Amygdala (tissue), 56 donors: ENCODE measurements around the gene WDR37.

Experiments
- DNase-seq, 56 donors: peaks; one replicate each; lab custom pipeline; 2025; lab: John Stamatoyannopoulos, UW

WDR37 gene

GRCh38 chr10:1122349-1122748, 66.2 kb downstream of the WDR37 start:
- DNase-seq = no peak

DNA sequence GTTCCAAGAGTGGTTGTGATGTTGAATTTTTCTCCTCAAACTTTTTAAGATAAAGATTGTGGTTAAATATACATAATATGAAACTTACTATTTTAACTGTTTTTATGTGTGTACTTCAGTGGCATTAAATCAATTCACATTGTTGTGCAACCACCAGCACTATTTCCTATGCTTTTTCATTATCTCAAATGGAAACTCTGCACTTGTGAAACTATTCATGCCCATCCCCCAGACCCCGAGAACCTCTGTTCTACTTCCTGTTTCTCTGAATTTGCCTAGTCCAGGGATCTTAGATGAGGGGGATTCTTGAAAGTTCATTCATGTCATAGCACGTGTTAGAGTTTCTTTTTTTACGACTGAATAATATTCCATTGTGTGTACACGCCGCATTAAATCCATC, 67.0 kb downstream of the WDR37 start:
- no peak for DNase-seq

DNA sequence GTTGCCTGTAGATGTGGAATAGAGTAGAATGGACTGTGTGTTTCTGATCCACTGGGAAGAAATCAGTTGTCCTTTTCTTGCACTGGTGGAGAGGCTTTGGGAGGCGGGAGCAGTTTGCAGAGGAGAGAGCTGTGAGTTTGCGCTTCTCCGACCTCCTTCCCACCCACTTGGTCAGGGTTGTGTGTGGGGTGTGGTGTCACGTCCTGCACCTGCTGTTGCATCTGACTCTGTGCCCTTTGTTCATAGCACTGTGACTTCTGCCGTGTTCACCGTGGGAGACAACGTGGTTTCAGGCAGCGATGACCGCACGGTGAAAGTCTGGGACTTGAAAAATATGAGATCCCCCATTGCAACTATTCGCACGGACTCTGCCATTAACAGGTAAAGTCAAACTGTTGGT, 67.8 kb downstream of the WDR37 start:
- DNase-seq = no peak

GRCh38 chr10:1124796-1125195, 68.6 kb downstream of the WDR37 start:
- DNase-seq = no peak

GRCh38 chr10:1126461-1126860, 70.3 kb downstream of the WDR37 start:
- no peak for DNase-seq

GRCh38 chr10:1127629-1128028, 71.4 kb downstream of the WDR37 start:
- no peak for DNase-seq

- DNase-seq = no peak
These were observed 71.9 kb downstream of the WDR37 start for GRCh38 chr10:1128115-1128514.

DNA sequence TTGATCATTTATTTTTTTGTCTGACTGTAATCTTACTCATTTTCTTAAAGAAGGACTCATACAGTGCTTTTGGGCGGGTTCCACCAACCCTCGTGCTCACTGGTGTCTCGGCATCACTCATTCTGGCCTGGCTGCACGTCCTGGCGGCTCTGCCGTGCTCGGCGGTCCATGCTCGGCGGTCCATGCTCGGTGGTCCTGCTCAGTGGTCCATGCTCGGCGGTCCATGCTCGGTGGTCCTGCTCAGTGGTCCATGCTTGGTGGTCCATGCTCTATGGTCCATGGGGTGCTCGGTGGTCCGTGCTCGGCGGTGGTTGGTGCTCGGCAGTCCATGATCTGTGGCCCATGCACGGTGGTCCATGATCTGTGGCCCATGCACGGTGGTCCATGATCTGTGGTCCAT, 72.5 kb downstream of the WDR37 start:
- DNase-seq = no peak

- DNase-seq = no peak
These were observed 74.0 kb downstream of the WDR37 start for GRCh38 chr10:1130226-1130625.

DNA sequence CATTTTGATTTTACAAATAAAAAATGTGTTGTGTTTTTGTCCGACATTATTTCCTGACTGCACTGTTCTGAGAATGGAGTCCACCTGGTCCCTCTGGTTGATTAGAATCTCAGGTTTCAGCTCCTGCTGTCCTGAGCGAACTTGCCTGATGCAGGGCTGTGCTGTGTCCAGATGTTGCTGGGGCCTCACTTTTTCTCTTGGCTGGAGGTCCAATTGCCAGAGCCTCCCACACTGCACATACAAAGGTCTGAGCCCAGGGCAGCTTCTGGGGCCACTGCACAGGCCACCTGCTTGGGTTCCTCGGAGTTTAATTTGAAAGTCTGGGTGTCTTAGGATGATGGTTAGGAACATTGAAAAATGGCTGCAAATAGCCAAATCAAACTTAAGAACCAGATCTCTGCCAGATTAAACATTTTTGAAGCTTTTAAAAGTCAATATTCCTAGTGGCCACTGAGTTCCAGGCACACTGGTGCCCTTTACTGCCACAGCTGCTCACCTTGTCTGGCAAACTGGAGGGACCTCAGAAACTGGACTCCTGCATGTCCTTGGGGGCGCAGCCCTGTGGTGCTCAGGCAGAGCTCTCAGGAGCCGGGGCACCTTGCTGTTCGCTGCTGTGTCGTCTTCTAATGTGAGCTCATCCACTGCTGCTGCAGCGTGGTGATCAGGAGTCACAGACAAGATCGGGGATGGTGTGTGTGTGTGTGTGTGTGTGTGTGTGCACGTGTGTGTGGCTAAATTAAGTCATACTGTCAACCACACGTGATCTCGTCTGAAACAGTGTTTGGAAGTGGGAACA, 75.0 kb downstream of the WDR37 start:
- no peak for DNase-seq

DNA sequence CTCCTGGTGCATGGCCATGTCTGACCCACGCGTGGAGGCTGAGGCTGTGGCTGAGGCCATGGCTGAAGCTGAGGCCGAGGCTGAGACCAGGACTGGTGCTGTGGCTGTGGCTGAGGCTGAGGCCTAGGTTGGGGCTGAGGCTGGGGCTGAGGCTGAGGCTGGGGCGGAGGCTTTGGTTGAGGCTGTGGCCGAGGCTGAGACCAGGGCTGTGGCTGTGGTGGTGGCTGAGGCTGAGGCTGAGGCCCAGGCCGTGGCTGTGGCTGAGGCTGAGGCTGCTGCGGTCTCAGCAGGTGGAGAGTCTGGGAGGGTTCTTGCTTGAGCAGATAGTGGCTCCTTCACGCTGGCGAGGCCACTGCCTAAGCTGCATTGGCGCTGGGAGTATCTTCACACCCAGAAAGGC, 76.4 kb downstream of the WDR37 start:
- DNase-seq = no peak

GRCh38 chr10:1133495-1134045, 77.4 kb downstream of the WDR37 start:
- no peak for DNase-seq

DNA sequence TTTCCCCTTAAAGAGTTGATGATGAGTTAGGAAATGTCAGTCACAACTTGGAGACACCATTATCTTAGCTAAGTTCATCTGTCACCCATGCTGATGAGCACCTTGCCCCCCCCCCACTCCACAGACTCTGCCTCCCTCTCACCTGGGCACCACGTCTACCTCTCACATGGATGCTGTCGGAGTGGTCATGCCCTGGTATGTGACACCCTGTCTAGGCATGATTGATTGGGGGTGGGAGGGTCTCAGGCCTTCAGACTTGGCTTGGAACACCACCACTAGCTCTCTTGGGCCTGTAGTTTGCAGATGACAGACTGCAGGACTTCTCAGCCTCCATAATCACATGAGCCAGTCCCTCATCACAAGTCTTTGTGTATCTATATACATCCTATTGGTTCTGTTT, 78.0 kb downstream of the WDR37 start:
- no peak for DNase-seq

DNA sequence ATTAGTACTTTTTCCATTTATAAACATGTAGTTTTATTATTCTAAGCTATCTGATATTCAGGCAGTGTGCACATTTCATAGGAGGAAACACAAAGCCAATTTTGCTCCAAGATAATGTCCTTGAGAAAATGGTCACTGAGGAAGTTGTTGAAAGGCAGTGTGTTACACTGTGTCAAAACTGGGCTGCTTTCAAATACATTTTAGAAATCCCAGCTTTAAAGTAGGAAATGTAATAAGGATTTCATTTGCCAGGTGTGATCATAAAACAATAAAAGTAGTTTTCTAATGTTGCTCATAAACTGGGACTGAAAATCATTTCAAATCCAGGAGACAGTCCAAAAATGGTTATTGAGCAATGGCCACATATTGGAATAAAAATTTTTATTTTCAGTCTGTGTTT, 80.1 kb downstream of the WDR37 start:
- no peak for DNase-seq

DNA sequence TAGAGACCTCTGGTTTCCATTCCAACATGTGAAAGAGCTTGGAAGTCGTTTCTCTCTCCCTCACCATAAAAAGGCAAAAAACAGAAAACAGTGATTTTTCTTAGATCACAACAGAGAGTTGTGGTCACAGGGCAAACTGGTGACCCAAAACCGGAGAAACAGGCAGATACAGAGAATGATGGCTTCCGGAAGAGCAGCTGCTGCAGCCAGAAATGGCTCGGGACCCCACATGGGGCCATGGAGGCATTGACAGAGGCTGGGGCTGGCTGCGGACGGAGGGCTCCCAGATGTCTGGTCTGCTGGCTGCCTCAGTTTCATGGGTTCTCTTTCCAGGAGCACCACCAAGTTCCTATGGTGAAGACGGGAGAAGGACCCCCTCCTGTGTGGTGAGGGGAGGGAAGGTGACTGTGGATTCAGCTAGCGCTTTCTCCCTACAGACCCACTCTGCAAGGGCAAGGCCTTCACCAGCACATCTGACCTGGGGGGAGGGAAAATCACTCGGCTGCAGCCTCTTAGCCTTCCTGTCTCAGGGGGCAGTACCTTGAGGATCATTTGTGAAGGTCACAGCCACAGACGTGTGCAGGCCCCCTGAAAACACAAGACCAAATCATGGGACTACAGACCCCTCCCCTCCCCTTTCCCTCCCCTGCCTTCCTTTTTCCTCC, 81.4 kb downstream of the WDR37 start:
- DNase-seq = no peak

GRCh38 chr10:1138529-1138928, 82.3 kb downstream of the WDR37 start:
- DNase-seq = no peak

DNA sequence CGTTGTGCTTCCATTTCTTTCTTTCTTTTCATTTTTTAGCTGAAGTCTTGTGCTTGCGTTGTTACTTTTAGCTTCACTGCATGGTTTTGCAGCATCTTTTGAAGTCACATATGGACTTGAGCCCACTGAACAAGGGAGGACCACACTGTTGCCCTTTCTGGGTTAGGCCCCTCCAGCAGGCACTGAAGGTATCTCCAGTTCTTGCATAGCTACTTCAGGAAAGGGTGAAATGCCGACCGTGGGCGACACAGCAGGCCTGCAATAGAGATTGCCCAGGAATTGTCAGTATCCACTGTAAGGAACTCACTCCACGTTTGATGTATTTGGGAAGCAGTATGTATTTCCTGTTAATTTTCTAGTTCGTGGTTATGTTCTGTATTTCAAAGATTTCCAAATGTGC, 85.1 kb downstream of the WDR37 start:
- DNase-seq = no peak

GRCh38 chr10:1141701-1142100, 85.5 kb downstream of the WDR37 start:
- no peak for DNase-seq

GRCh38 chr10:1142596-1142995, 86.4 kb downstream of the WDR37 start:
- DNase-seq = peak in 5 of 56 donors; percentile 7 to 29 (median 14)

DNA sequence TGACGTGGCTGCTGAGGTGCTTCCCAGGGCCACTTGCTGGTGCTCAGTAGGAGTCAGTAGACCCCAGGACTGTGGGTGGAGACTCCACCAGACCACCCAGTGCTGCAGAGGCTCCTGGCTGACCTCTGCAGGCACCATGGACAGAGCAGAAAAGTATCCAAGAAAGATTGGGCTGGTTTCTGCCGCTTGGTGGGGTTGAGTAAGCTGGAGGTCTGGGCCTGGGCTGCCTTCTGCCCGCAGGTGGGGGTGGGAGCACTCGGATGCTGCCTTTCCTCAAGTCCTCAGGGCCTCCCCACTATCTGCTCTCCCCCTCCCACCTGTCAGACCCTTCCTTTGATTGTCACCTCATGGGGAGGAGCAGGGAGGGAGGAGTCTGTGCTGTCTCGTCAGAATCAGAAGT, 91.6 kb downstream of the WDR37 start:
- DNase-seq = no peak

GRCh38 chr10:1148855-1149605, 92.8 kb downstream of the WDR37 start:
- DNase-seq = no peak
